Endothelial cell of umbilical vein (primary cell): ENCODE measurements around the gene TBC1D4. TPM values are rescaled to one million over a fixed set of nuclear protein-coding genes. Genes with fewer than 3 reads are reported as not detected.

Experiments
- BruUV-seq: library from RNA; stranded (reverse); fragments of 400-500 nt; replicated peaks from 2 replicates; lab custom pipeline; 2021; lab: Mats Ljungman, UMichigan
- CTCF ChIA-PET: fragments of 300-600, 350-600 bp; sonication (Branson Sonifier 250); formaldehyde crosslinking; loops from one replicate; lab custom pipeline; 2021; ENCODE audit warnings: antibody characterized with exemption, inconsistent platforms; lab: Charles Lee
- POLR2A ChIA-PET: fragments of 300-600, 350-600 bp; sonication (Branson Sonifier 250); formaldehyde crosslinking; loops from one replicate; lab custom pipeline; 2021; ENCODE audit warnings: antibody characterized with exemption, inconsistent platforms; lab: Charles Lee
- DNase-seq: peaks from one replicate; pipeline ENCODE4 v3.0.0-alpha.2; 2011; ENCODE audit warnings: low read depth, low spot score
- FAIRE-seq: peaks from 2 replicates; lab custom pipeline; 2011; peaks lifted over from hg19 to GRCh38; lab: Jason Lieb, UNC
- H2AFZ ChIP-seq: 2 replicates; pipeline ENCODE4 v1.6.0; 2012; ENCODE audit warnings: low read depth, low read length, control low read depth, inconsistent platforms
- H3K27ac ChIP-seq: 2 replicates; pipeline ENCODE4 v1.5.1; 2011; ENCODE audit warnings: low read depth, mild to moderate bottlenecking, control low read depth, low read length, moderate library complexity; ENCODE audit not compliant: insufficient read depth
- H3K27me3 ChIP-seq, 2 experiments: 2 replicates each; pipeline versions ENCODE4 v1.6.0 to v1.6.1; 2011; ENCODE audit warnings: low read length in 2 of 2, mixed read lengths in 1 of 2; ENCODE audit not compliant: control insufficient read depth in 2 of 2, insufficient read depth in 2 of 2
- H3K36me3 ChIP-seq, 2 experiments: 2 replicates in 1 of 2; 3 replicates in 1 of 2; pipeline ENCODE4 v1.5.1; 2011; ENCODE audit warnings: low read length in 2 of 2, mild to moderate bottlenecking in 1 of 2, moderate library complexity in 1 of 2; ENCODE audit not compliant: control insufficient read depth in 2 of 2, insufficient read depth in 2 of 2; ENCODE audit errors: extremely low read depth in 1 of 2
- H3K4me1 ChIP-seq: 3 replicates; pipeline ENCODE4 v1.5.1; 2011; ENCODE audit warnings: mild to moderate bottlenecking, low read length; ENCODE audit not compliant: control insufficient read depth, insufficient read depth; ENCODE audit errors: extremely low read depth
- H3K4me2 ChIP-seq: 2 replicates; pipeline ENCODE4 v1.6.1; 2011; ENCODE audit warnings: low read length, control low read depth, mixed read lengths; ENCODE audit not compliant: insufficient read depth
- H3K4me3 ChIP-seq, 3 experiments: fragments of 200-600 bp in 1 of 3; sonication (generic), shearing (Covaris generic) in 1 of 3; replicated peaks in 1 of 3; 2 replicates each; pipeline ENCODE4 v1.5.1; 2011 to 2016; ENCODE audit warnings: control low read depth in 3 of 3, low read length in 3 of 3, mild to moderate bottlenecking in 2 of 3, inconsistent platforms in 1 of 3, low read depth in 1 of 3, moderate library complexity in 1 of 3; ENCODE audit not compliant: insufficient read depth in 1 of 3
- H3K79me2 ChIP-seq: 2 replicates; pipeline ENCODE4 v1.6.0; 2012; ENCODE audit warnings: low read length, inconsistent platforms; ENCODE audit not compliant: control insufficient read depth, insufficient read depth
- H3K9ac ChIP-seq: replicated peaks from 2 replicates; pipeline ENCODE3; 2011; ENCODE audit warnings: low read length, control low read depth; ENCODE audit not compliant: insufficient read depth; ENCODE audit errors: extremely low read depth
- H3K9me1 ChIP-seq: replicated peaks from 3 replicates; pipeline ENCODE4 v1.6.0; 2011; ENCODE audit warnings: mild to moderate bottlenecking, low read length; ENCODE audit not compliant: control insufficient read depth, insufficient read depth; ENCODE audit errors: extremely low read depth
- H3K9me3 ChIP-seq: replicated peaks from 2 replicates; pipeline ENCODE4 v1.5.1; 2012; ENCODE audit warnings: low read length, inconsistent platforms; ENCODE audit not compliant: control insufficient read depth, insufficient read depth
- H4K20me1 ChIP-seq: replicated peaks from 2 replicates; pipeline ENCODE3; 2011; ENCODE audit warnings: mild to moderate bottlenecking, low read length; ENCODE audit not compliant: control insufficient read depth, insufficient read depth; ENCODE audit errors: extremely low read depth
- EZH2 ChIP-seq: IDR thresholded peaks from 2 replicates; pipeline ENCODE4 v1.6.1; 2012; ENCODE audit warnings: borderline replicate concordance, low read depth, mild to moderate bottlenecking, moderate library complexity, low read length, inconsistent platforms; ENCODE audit not compliant: severe bottlenecking
- FOS ChIP-seq: IDR thresholded peaks from 2 replicates; pipeline ENCODE4 v1.6.1; 2011; ENCODE audit warnings: mild to moderate bottlenecking, low read length, moderate library complexity, borderline replicate concordance; ENCODE audit not compliant: insufficient read depth
- GATA2 ChIP-seq: IDR thresholded peaks from 2 replicates; pipeline ENCODE4 v1.7.0; 2011; ENCODE audit warnings: low read depth, mild to moderate bottlenecking, moderate library complexity, mixed read lengths, low read length; ENCODE audit not compliant: insufficient read length, insufficient read depth
- JUN ChIP-seq: IDR thresholded peaks from 2 replicates; pipeline ENCODE4 v1.6.1; 2011; ENCODE audit warnings: borderline replicate concordance, low read depth; ENCODE audit not compliant: insufficient read length, insufficient read depth
- MAX ChIP-seq: IDR thresholded peaks from 2 replicates; pipeline ENCODE4 v1.6.1; 2011; ENCODE audit not compliant: insufficient read depth, insufficient read length
- MYC ChIP-seq: IDR thresholded peaks from one replicate; pipeline ENCODE4 v1.6.1; 2011; ENCODE audit warnings: mild to moderate bottlenecking, low read depth, low read length
- POLR2A ChIP-seq: IDR thresholded peaks from 2 replicates; pipeline ENCODE4 v1.6.1; 2012; ENCODE audit warnings: low read depth, mild to moderate bottlenecking, control low read depth, low read length
- POLR2AphosphoS5 ChIP-seq: IDR thresholded peaks from 2 replicates; pipeline ENCODE4 v1.6.1; 2012; ENCODE audit warnings: low read depth, mild to moderate bottlenecking, control low read depth, low read length, moderate library complexity; ENCODE audit not compliant: insufficient read depth
- dilution Hi-C: fragments of 300-500 bp; cut with MboI; formaldehyde crosslinking; loops from one replicate; pipeline ENCODE4 v1.15.0; 2019; ENCODE audit warnings: low sequenced_read_pairs; ENCODE audit not compliant: extremely low pct_ligation_motif_present
- intact Hi-C: fragments of 100-400 bp; cut with micrococcal nuclease; formaldehyde crosslinking; loops from one replicate; pipeline ENCODE4 v1.10.0; 2022
- polyA plus RNA-seq, 4 experiments: library from polyadenylated mRNA; depleted of rRNA in 3 of 4; stranded (reverse) in 3 of 4; unstranded in 1 of 4; fragments of >200 nt; gene quantifications; 2 replicates each; pipeline versions ENCODE4 v1.2.1 to v1.2.3, GENCODE V29; 2011 to 2012; ENCODE audit warnings: missing spikeins in 1 of 4
- total RNA-seq: library from RNA; stranded (reverse); gene quantifications from 2 replicates; pipeline ENCODE4 v1.2.3, GENCODE V29; 2021
- TF ChIP-seq, protein P1 (sequence below), 2 donors: IDR thresholded peaks; 1 replicate in 1 of 2; 2 replicates in 1 of 2; pipeline ENCODE4 v1.5.1; 2011; ENCODE audit warnings: low read length in 2 of 2, mild to moderate bottlenecking in 2 of 2, moderate library complexity in 2 of 2, control low read depth in 1 of 2, inconsistent platforms in 1 of 2, low read depth in 1 of 2; ENCODE audit not compliant: insufficient read depth in 1 of 2; ENCODE audit errors: extremely low read depth in 1 of 2

The TBC1D4 gene
- total and polyA plus RNA-seq, 2 donors (not counting 3 experiments of a cell fraction or from before 2014, with no cell fraction given) = 58.3 to 81.0 TPM

DNA sequence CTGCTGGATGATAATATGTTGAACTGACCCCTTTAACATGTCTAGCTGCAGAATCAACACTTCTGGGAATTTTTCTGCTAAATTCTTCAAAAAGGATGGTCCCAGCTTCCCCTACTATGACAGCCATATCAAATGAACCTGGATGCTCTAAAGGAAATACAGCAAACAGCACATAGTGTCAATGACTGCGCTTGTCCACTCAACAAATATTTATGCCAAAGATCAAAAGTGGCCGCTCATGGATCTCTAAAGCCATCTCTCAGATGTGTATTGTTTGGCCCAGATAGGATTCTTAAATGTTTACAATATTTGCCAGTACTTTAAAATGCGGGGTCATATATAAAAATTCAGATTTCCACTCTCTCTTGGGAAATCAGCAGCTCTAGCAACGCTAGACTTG, 3.3 kb downstream of the TBC1D4 start:
- POLR2A ChIA-PET = no interaction called here
- TF ChIP-seq JUN (no peak), POLR2AphosphoS5 (no peak), GATA2 (no peak)
- TF ChIP-seq, protein P1, sequence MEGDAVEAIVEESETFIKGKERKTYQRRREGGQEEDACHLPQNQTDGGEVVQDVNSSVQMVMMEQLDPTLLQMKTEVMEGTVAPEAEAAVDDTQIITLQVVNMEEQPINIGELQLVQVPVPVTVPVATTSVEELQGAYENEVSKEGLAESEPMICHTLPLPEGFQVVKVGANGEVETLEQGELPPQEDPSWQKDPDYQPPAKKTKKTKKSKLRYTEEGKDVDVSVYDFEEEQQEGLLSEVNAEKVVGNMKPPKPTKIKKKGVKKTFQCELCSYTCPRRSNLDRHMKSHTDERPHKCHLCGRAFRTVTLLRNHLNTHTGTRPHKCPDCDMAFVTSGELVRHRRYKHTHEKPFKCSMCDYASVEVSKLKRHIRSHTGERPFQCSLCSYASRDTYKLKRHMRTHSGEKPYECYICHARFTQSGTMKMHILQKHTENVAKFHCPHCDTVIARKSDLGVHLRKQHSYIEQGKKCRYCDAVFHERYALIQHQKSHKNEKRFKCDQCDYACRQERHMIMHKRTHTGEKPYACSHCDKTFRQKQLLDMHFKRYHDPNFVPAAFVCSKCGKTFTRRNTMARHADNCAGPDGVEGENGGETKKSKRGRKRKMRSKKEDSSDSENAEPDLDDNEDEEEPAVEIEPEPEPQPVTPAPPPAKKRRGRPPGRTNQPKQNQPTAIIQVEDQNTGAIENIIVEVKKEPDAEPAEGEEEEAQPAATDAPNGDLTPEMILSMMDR (IDR thresholded peaks at IDR 0.05; ENCODE audit: extremely low read depth in 1 of 2, insufficient read depth in 1 of 2, low read depth in 1 of 2, low read length in 2 of 2) = no peak
- H2AFZ ChIP-seq = no peak overlapping the region
- H4K20me1 ChIP-seq = peaks cover 4% of the 10 kb centered on the region
- intact Hi-C loops = no loop called here
- dilution Hi-C loops = no loop called here
- CTCF ChIA-PET = no interaction called here
- DNase-seq (no peak), FAIRE-seq (no peak)
- peaks cover 22% of the 10 kb centered on the region for H3K79me2 ChIP-seq
- no peaks in the 10 kb centered on the region for H3K36me3 ChIP-seq
- H3K4me1 ChIP-seq = peaks cover 9% of the 10 kb centered on the region
- H3K9ac ChIP-seq = no peak overlapping the region
- no peaks in the 10 kb centered on the region for H3K9me1 ChIP-seq
- H3K27ac ChIP-seq = no peak overlapping the region
- no peaks in the 10 kb centered on the region for H3K27me3 ChIP-seq
- no peak overlapping the region for H3K4me2 ChIP-seq
- no TSS peak for BruUV-seq
- no peaks in the 10 kb centered on the region for H3K9me3 ChIP-seq
- no peak overlapping the region for H3K4me3 ChIP-seq

- Histone ChIP-seq H3K79me2 (peaks cover 17% of the 10 kb centered on the region), H3K36me3 (no peaks in the 10 kb centered on the region), H3K9ac (no peak overlapping the region), H3K4me3 (no peak overlapping the region), H3K27me3 (no peaks in the 10 kb centered on the region), H4K20me1 (peaks cover under 1% of the 10 kb centered on the region), H3K9me3 (no peaks in the 10 kb centered on the region), H3K4me2 (no peak overlapping the region), H2AFZ (no peak overlapping the region), H3K27ac (no peak overlapping the region), H3K9me1 (no peaks in the 10 kb centered on the region), H3K4me1 (peaks cover under 1% of the 10 kb centered on the region)
- dilution Hi-C loops (no loop called here), intact Hi-C loops (no loop called here)
- no TSS peak for BruUV-seq
- CTCF ChIA-PET = interaction anchor here (0.8 to 1.1 kb wide), 3 partner anchors 20 to 48 kb away, joined by 3 to 4 read pairs (median 4); no protein-coding TSS in a partner anchor
- TF ChIP-seq, protein P1 (IDR thresholded peaks at IDR 0.05; ENCODE audit: extremely low read depth in 1 of 2, insufficient read depth in 1 of 2, low read depth in 1 of 2, low read length in 2 of 2) = no peak
- TF ChIP-seq MYC (no peak), POLR2AphosphoS5 (no peak), JUN (no peak), MAX (no peak), POLR2A (no peak), FOS (no peak), EZH2 (no peak), GATA2 (no peak)
- POLR2A ChIA-PET = no interaction called here
- DNase-seq (no peak), FAIRE-seq (no peak)
Observed at GRCh38 chr13:75474956-75475355, 7.0 kb downstream of the TBC1D4 start.
